Heart right ventricle (tissue), 16 donors: ENCODE measurements around the gene PPP2R3B. TPM values are rescaled to one million over a fixed set of nuclear protein-coding genes. Genes with fewer than 3 reads are reported as not detected.

Source experiments
- ATAC-seq, 8 donors: fragments of 200-7000 bp; cut with Tn5 transposase; one replicate each; pipeline ENCODE4 v1.9.1; 2020; ENCODE audit warnings: mild to moderate bottlenecking in 8 of 8, moderate library complexity in 8 of 8, moderate number of reproducible peaks in 1 of 8
- DNase-seq, 2 donors: peaks; one replicate each; pipeline ENCODE4 v3.0.0-alpha.2; 2020
- H3K27ac ChIP-seq, 10 donors: fragments of 200-600 bp; sonication (generic) in 2 of 10; one replicate each; pipeline versions ENCODE4 v1.5.0 to v1.8.0; 2020 to 2022; ENCODE audit warnings: mild to moderate bottlenecking in 3 of 10
- H3K27me3 ChIP-seq, 7 donors: fragments of 200-600 bp; one replicate each; pipeline ENCODE4 v1.8.0; 2021 to 2022; ENCODE audit warnings: mild to moderate bottlenecking in 2 of 7
- H3K36me3 ChIP-seq, 9 donors: fragments of 200-600 bp; sonication (generic) in 1 of 9; one replicate each; pipeline versions ENCODE4 v1.5.0 to v1.8.0; 2020 to 2022; ENCODE audit warnings: mild to moderate bottlenecking in 2 of 9
- H3K4me1 ChIP-seq, 9 donors: fragments of 200-600 bp; sonication (generic) in 1 of 9; one replicate each; pipeline versions ENCODE4 v1.5.0 to v1.8.0; 2020 to 2022; ENCODE audit warnings: mild to moderate bottlenecking in 4 of 9
- H3K4me3 ChIP-seq, 10 donors: fragments of 200-600 bp; sonication (generic) in 2 of 10; one replicate each; pipeline versions ENCODE4 v1.5.0 to v1.8.0; 2020 to 2022; ENCODE audit warnings: mild to moderate bottlenecking in 7 of 10, moderate library complexity in 2 of 10
- H3K9me3 ChIP-seq, 11 donors: fragments of 200-600 bp in 10 of 11; sonication (generic) in 2 of 11; one replicate each; pipeline versions ENCODE4 v1.5.0 to v1.8.0; 2013 to 2022; ENCODE audit warnings: mild to moderate bottlenecking in 2 of 11, control low read depth in 1 of 11, moderate library complexity in 1 of 11
- CTCF ChIP-seq, 9 donors: fragments of 200-600 bp; sonication (generic) in 2 of 9; IDR thresholded peaks; one replicate each; pipeline versions ENCODE4 v1.5.0 to v1.8.0; 2021 to 2022; ENCODE audit warnings: antibody characterized with exemption in 9 of 9, mild to moderate bottlenecking in 5 of 9, moderate library complexity in 1 of 9
- WGBS, 2 donors: extraction: QIAGEN DNeasy Blood & Tissue Kit; methylation state at CpG; one replicate each; pipeline ENCODE4 v1.1.7; 2013; ENCODE audit warnings: inconsistent platforms in 1 of 2; 5-methylcytosine and 5-hydroxymethylcytosine counted together
- intact Hi-C, 10 donors: fragments of 100-400 bp; cut with DNase I; formaldehyde crosslinking; loops; one replicate each; pipeline versions ENCODE4 v1.11.1 to v1.14.2; 2022
- polyA plus RNA-seq, 2 donors: library from polyadenylated mRNA; stranded (reverse); fragments of 200-250 nt; gene quantifications; one replicate each; pipeline ENCODE4 v1.2.3, GENCODE V29; 2013
- total RNA-seq, 10 donors: library from RNA; stranded (reverse); fragmentation: NEBNext Ultra II Directional in 3 of 10; extraction: Animal tissue kit (Norgen Biotek cat#: 25700) in 3 of 10; gene quantifications; one replicate each; pipeline versions ENCODE4 v1.2.1 to v1.2.4, GENCODE V29; 2021 to 2023
- donor health status: Arrhythmogenic right ventricular cardiomyopathy.
- donor health status: ischemic (EF 13 %, LVEDD 7.1; RV severe dilation, severe dysfunction).
- donor health status: healthy with polysubstance abuse.
- donor health status: DM: no; HTN: yes; CAD: no.
- donor health status: DM: no; HTN: no; CAD: no.
- donor health status: ischemic (EF 25% LVEDD 6.9; RV normal size, moderate dysfunction).
- donor health status: ischemic (EF 25% LVEDD 5.7; RV mildly dilated, moderate dysfunction).
- donor health status: healthy.
- donor health status: DM: yes; HTN: yes; CAD: no.
- donor health status: Ischemic cardiomyopathy.
- donor health status: ischemic (EF 35%, LVEDD 5.7; RV mildly dilated, moderate dysfunction).
- donor health status: nonischemic (EF 11% LVEDD 7.7; RV severe dilation, severe dysfunction).
- donor health status: DM: yes; HTN: yes; CAD: no.
- donor health status: PGD.
- donor health status: ischemic (EF 29% LVEDD 5.4; RV normal size, mild dysfunction).
- donor health status: nonischemic (EF 23%, LVEDD 6.1; RV moderate dilation, normal function).

The PPP2R3B gene
- total and polyA plus RNA-seq, 12 donors = 73.9 to 362 (median 128) TPM

DNA sequence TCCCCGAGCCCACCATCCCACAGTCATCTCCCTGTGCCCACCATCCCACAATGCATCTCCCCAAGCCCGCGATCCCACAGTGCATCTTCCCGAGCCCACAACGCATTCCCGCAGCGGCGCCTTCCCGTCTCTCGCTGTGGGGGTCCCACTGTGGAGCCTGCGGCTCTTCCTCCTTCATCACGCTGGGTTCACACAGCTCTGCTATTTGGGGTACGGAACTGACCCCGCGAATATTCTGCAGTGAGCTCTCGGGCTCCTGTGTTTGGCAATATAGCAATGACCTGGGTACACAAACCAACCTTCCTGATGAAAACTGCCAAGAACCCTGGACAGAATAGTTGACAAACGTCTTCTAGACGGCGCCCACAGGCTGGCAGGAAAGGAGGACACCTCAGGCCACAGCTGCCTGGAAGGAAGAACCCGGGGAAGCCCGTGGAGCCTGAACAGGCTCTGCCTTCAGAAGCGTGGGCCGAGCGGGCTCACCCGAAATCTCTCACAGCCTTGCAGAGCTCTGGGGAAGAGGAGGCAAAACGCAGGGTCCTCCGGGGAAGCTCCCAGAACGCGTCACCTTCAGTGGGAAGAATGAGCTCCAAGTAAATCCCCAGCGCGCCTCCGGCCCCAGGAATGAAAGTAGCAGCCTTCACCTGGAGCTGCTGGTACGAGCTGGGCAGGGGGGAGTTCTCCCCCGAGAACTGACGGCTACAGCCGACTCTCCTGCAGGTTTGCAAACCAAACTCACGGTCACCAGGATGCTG is 22.9 kb downstream of the PPP2R3B start:
- H3K27ac ChIP-seq = no peak overlapping the region
- H3K4me1 ChIP-seq = no peaks in the 10 kb centered on the region
- DNase-seq = no peak
- H3K9me3 ChIP-seq = peaks cover 0 to 30% (median 10%) of the 10 kb centered on the region in 11 donors
- intact Hi-C loops = no loop called here
- H3K27me3 ChIP-seq = no peaks in the 10 kb centered on the region
- H3K36me3 ChIP-seq = peaks cover 0 to 29% (median 22%) of the 10 kb centered on the region in 9 donors
- no peak overlapping the region for H3K4me3 ChIP-seq
- TF ChIP-seq CTCF (IDR thresholded peaks at IDR 0.05) = no peak
- ATAC-seq = no peak
- WGBS, 2 donors = 97% methylated on average over 37 of the region's 37 CpGs

- no peak for TF ChIP-seq CTCF (IDR thresholded peaks at IDR 0.05)
- no peaks in the 10 kb centered on the region for H3K27me3 ChIP-seq
- no peak overlapping the region for H3K4me3 ChIP-seq
- 80 to 82% methylated on average over 38 of the region's 38 CpGs for WGBS, 2 donors
- DNase-seq = no peak
- no peak for ATAC-seq
- peaks cover 0 to 37% (median 10%) of the 10 kb centered on the region in 11 donors for H3K9me3 ChIP-seq
- H3K4me1 ChIP-seq = no peaks in the 10 kb centered on the region
- peaks cover 0 to 31% (median 22%) of the 10 kb centered on the region in 9 donors for H3K36me3 ChIP-seq
- H3K27ac ChIP-seq = no peak overlapping the region
- intact Hi-C loops = no loop called here
Measured at GRCh38 chrX:362937-363620, 23.6 kb downstream of the PPP2R3B start.

GRCh38 chrX:362351-362750 is 24.4 kb downstream of the PPP2R3B start:
- no peak for TF ChIP-seq CTCF (IDR thresholded peaks at IDR 0.05)
- peaks cover 0 to 35% (median 22%) of the 10 kb centered on the region in 9 donors for H3K36me3 ChIP-seq
- H3K27ac ChIP-seq = no peak overlapping the region
- DNase-seq (no peak), ATAC-seq (no peak)
- 92 to 96% methylated on average over 13 of the region's 13 CpGs for WGBS, 2 donors
- no peaks in the 10 kb centered on the region for H3K27me3 ChIP-seq
- H3K4me1 ChIP-seq = peaks cover 0 to 6% (median 0%) of the 10 kb centered on the region in 9 donors
- no peak overlapping the region for H3K4me3 ChIP-seq
- intact Hi-C loops = no loop called here
- H3K9me3 ChIP-seq = peaks cover 0 to 37% (median 10%) of the 10 kb centered on the region in 11 donors

DNA sequence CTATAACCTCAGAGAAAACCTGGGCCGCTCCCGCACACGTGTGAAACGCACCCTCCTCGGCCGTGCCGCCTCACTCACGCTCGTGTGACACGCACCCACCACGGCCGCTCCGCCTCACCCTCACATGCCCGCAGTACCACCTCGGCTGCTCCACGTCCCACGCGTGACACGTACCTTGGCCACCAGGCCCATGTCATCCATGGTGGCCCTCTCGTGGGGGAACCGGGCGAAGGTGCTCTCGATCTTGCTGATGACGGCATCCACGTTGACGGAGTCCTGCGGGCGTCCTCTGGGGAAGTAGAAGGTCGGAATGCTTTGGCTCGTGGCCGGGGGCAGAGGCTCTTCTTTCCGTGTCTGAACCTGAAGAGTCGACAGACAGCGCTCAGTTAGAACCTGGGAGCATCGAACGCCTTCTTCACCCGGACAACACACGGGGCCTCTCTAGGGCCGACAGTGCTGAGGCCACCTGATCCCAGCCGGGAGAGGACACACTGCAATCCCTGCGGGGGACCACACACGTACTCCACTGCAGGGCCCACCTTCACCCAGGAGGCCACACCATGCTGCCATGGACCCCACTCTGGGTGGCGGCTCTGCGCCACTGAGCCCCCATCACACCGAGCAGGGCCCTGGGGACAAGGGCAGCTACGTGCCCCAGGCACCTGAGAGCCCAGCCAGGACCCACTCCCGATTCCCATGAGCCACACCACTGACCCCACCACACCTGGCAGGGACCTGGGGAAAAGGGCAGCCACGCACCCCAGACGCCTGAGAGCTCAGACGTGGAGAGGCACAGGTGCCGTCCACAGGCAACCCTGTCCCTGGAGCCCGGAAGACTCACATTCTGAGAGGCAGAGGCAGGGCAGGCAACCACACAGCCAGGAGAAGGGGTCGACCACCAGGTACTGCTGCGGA is 25.2 kb downstream of the PPP2R3B start:
- TF ChIP-seq CTCF (IDR thresholded peaks at IDR 0.05) = no peak
- DNase-seq (no peak), ATAC-seq (peak in 4 of 8 donors; percentile 15 to 44 (median 34))
- H3K27me3 ChIP-seq = no peaks in the 10 kb centered on the region
- H3K27ac ChIP-seq = no peak overlapping the region
- H3K36me3 ChIP-seq = peaks cover 0 to 35% (median 22%) of the 10 kb centered on the region in 9 donors
- intact Hi-C loops = no loop called here
- WGBS, 2 donors = 95 to 96% methylated on average over 54 of the region's 54 CpGs
- H3K4me3 ChIP-seq = no peak overlapping the region
- peaks cover 0 to 37% (median 10%) of the 10 kb centered on the region in 11 donors for H3K9me3 ChIP-seq
- peaks cover 0 to 11% (median 0%) of the 10 kb centered on the region in 9 donors for H3K4me1 ChIP-seq
